HepG2 (cell line): ENCODE data around the gene FAF2. TPM values are rescaled to one million over a fixed set of nuclear protein-coding genes. Genes with fewer than 3 reads are reported as not detected.

ENCODE experiments used
- GFI1 ChIP-seq: sonication (generic); formaldehyde crosslinking; IDR thresholded peaks from 2 replicates; pipeline ENCODE4 v1.5.0; 2020; ENCODE audit warnings: missing genetic modification reagents, mild to moderate bottlenecking, borderline replicate concordance
- KLF11 ChIP-seq: IDR thresholded peaks from 2 replicates; pipeline ENCODE4 v1.6.1; 2016; ENCODE audit warnings: missing compliant biosample characterization
- MTF2 ChIP-seq: sonication (generic); formaldehyde crosslinking; IDR thresholded peaks from 2 replicates; pipeline ENCODE4 v1.5.0; 2020; ENCODE audit warnings: missing genetic modification reagents, borderline replicate concordance
- MYPOP ChIP-seq: sonication (generic); formaldehyde crosslinking; IDR thresholded peaks from 2 replicates; pipeline ENCODE4 v1.8.1; 2023; ENCODE audit warnings: mild to moderate bottlenecking, moderate library complexity, missing genetic modification reagents
- TERF1 ChIP-seq: sonication (generic); formaldehyde crosslinking; IDR thresholded peaks from 2 replicates; pipeline ENCODE4 v1.8.0; 2022; ENCODE audit warnings: mild to moderate bottlenecking, missing genetic modification reagents, moderate library complexity
- ZBTB4 ChIP-seq: sonication (generic); formaldehyde crosslinking; IDR thresholded peaks from 2 replicates; pipeline ENCODE4 v1.4.0; 2020; ENCODE audit warnings: missing genetic modification reagents, mild to moderate bottlenecking, borderline replicate concordance
- ZFP41 ChIP-seq: sonication (generic); formaldehyde crosslinking; IDR thresholded peaks from 2 replicates; pipeline ENCODE4 v1.4.0; 2020; ENCODE audit warnings: mild to moderate bottlenecking, missing genetic modification reagents, borderline replicate concordance
- ZNF414 ChIP-seq: sonication (generic); formaldehyde crosslinking; IDR thresholded peaks from 2 replicates; pipeline ENCODE4 v1.5.0; 2020; ENCODE audit warnings: missing genetic modification reagents
- polyA plus RNA-seq, 8 experiments: library from polyadenylated mRNA; depleted of rRNA in 3 of 8; stranded (reverse) in 7 of 8; unstranded in 1 of 8; fragments of >200 nt; fragmentation: Illumina TruSeq in 4 of 8; extraction: Trizol in 4 of 8; gene quantifications; 2 replicates each; pipeline versions ENCODE4 v1.2.1 to v1.2.3, GENCODE V29; 2011 to 2016; ENCODE audit warnings: low read depth in 4 of 8, missing spikeins in 1 of 8, mixed read lengths in 1 of 8; ENCODE audit not compliant: insufficient read depth in 1 of 8
- total RNA-seq, 5 experiments: library from RNA; depleted of rRNA; stranded (reverse); fragments of >200 nt; fragmentation: Illumina TruSeq; extraction: Trizol; gene quantifications; 2 replicates each; pipeline ENCODE4 v1.2.3, GENCODE V29; 2016; ENCODE audit warnings: low read depth in 1 of 5

Gene FAF2
- total and polyA plus RNA-seq, 2 of the 13 experiments (the other 11 are each of a cell fraction or from before 2014, with no cell fraction given) = 27.8 to 34.3 TPM

GRCh38 chr5:176416965-176417364 lies 31.2 kb upstream of the FAF2 start (continued):
- TF ChIP-seq ZBTB4 (CRISPR knock-in tag) = 0 out of 2 replicates have a peak, but pooled peaks have one; percentile 61
- TF ChIP-seq GFI1 (CRISPR knock-in tag) = peak; percentile 8; the same call in 1 of the 2 replicates
- no peak for TF ChIP-seq TERF1 (CRISPR knock-in tag)
- 0 out of 2 replicates have a peak, but pooled peaks have one; percentile 37 for TF ChIP-seq ZNF414
- 0 out of 2 replicates have a peak, but pooled peaks have one; percentile 4 for TF ChIP-seq KLF11 (CRISPR knock-in tag)
- 0 out of 2 replicates have a peak, but pooled peaks have one; percentile 22 for TF ChIP-seq MYPOP (CRISPR knock-in tag)
- peak; percentile 74; the same call in 1 of the 2 replicates for TF ChIP-seq MTF2 (CRISPR knock-in tag)
- TF ChIP-seq ZFP41 = 0 out of 2 replicates have a peak, but pooled peaks have one; percentile 19
